GM12891 (cell line): ENCODE measurements around the gene ASIC4.

Source experiments
- POLR2A ChIP-seq: IDR thresholded peaks from 2 replicates; pipeline ENCODE4 v1.6.1; 2011; ENCODE audit warnings: low read depth, low read length, control low read depth
- POLR2AphosphoS5 ChIP-seq: IDR thresholded peaks from 2 replicates; pipeline ENCODE4 v1.6.1; 2011; ENCODE audit warnings: low read depth, low read length, control low read depth
- SPI1 ChIP-seq: IDR thresholded peaks from 2 replicates; pipeline ENCODE4 v1.6.1; 2011; ENCODE audit warnings: low read depth, low read length, control low read depth
- TAF1 ChIP-seq: IDR thresholded peaks from 2 replicates; pipeline ENCODE4 v1.6.1; 2011; ENCODE audit warnings: low read depth, low read length, control low read depth

DNA sequence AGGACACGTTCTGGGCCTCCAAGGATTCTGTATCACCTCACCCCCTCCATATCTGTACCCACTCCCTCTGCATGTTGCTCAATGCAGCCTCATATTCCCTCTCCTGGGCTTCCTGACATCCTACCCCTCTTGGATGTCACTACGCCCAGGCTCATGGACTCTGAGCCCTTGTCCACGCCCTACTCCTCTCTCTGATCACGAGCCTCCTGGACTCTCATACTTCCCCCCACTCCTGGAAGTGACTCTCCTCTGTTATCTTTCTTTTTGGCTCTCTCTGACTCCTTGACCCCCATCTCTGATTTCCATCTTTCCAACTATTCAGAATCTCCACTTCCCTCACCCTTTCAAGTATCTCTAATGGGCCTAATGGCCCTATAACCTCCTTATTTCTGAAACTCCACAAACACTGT is 31.7 kb downstream of the ASIC4 start:
- TF ChIP-seq POLR2A (no peak), TAF1 (no peak), POLR2AphosphoS5 (no peak), SPI1 (no peak)
